Adrenal gland (tissue), 5 donors: ENCODE measurements around the gene AGBL1.

Experiments used
- CTCF ChIP-seq, 6 experiments: fragments of 450-650 bp in 4 of 6; fragments of 200-600 bp in 2 of 6; sonication (generic) in 1 of 6; IDR thresholded peaks; 1 replicate in 5 of 6; 2 replicates in 1 of 6; pipeline versions ENCODE4 v1.5.1 to v1.8.0; 2016 to 2021; ENCODE audit warnings: antibody characterized with exemption in 6 of 6, mild to moderate bottlenecking in 2 of 6, moderate library complexity in 1 of 6
- POLR2A ChIP-seq, 2 donors: fragments of 450-650 bp; IDR thresholded peaks; one replicate each; pipeline ENCODE4 v1.6.1; 2017; ENCODE audit warnings: antibody characterized with exemption in 2 of 2, mild to moderate bottlenecking in 2 of 2, moderate library complexity in 1 of 2
- donor health status: DM: no; HTN: no; CAD: no.

DNA sequence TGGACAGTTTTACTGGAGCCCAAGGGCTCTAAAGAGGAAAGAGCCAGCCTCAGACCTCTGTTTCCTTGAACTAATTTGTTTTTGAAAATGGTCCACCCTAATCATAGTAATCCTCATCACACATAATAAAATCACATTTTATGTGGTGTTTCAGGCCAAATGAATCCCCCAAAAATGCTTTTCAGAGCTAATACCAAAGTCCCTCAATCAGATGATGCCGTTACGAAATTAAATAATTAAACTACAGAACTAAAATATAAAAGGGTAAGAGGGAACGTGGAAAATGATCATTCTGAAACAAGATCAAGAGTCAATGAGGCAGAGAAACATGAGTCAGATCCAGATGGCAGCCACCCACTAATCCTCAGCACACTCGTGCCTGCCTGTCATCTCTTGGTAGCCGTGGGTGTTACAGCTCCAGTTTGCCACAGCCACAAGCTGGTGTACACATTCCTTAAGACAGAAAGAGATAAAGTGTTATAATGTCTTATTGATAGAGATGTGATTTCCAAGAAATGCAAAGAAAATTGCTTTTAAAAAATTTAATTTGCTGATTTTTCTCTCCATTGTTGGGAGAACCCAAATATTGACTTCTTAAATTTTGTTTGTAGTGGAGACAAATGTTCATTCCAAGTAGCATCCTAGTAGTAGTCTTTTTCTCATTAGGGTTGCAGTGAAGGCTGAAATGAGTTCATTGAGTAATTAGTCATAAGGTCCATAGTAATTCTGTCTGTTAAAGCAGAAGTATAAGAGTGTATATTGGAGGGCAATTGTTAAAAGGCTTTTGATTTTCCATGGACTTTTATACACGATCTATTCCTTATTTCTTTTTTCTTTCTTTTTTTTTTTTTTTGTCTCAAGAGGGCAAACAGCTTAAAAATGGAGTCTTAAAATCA lies 104.2 kb downstream of the AGBL1 start:
- TF ChIP-seq CTCF (IDR thresholded peaks at IDR 0.05) (no peak), POLR2A (IDR thresholded peaks at IDR 0.05) (no peak)
